GM12878 (cell line): Measurements from ENCODE around the gene OR1F1.

Source experiments
- EZH2 ChIP-seq: IDR thresholded peaks from 2 replicates; pipeline ENCODE4 v1.6.1; 2012; ENCODE audit warnings: low read depth, mild to moderate bottlenecking, control low read depth, inconsistent platforms, low read length, borderline replicate concordance; ENCODE audit not compliant: control insufficient read depth
- TF ChIP-seq, protein P1 (sequence below), 3 experiments: IDR thresholded peaks in 2 of 3; conservative IDR thresholded peaks in 1 of 3; 2 replicates each; pipeline ENCODE4 v1.5.1; 2011; ENCODE audit warnings: low read depth in 3 of 3, low read length in 3 of 3, mild to moderate bottlenecking in 3 of 3, control low read depth in 2 of 3, moderate library complexity in 2 of 3, inconsistent platforms in 1 of 3, mixed read lengths in 1 of 3; ENCODE audit not compliant: control insufficient read depth in 2 of 3, insufficient read depth in 1 of 3; ENCODE audit errors: extremely low read depth in 1 of 3

DNA sequence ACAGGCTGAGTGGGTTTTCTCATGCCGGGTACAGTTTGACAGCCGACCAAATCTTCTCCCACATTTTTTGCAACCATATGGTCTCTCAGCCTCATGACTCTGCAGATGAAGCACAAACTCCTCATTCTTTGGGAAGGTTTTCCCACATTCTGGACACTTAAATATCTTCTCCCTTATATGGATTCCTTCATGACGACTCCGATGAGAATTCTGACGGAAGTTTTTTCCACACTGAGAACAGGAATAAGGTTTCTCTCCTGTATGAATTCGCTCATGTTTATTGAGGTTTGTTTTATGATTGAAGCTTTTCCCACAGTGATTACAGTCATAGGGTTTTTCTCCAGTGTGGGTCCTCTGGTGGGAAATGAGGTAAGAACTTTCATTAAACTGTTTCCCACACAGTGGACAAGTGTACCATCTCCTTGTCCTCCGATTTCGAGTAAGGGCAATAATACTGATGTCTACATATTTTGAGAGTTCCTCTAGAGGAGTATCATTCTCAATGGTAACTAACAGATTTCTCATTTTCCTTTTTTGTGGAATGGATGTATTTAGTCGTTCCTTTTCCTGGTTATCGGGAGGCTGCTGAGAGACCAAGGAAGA, 36.0 kb downstream of the OR1F1 start:
- TF ChIP-seq, protein P1, sequence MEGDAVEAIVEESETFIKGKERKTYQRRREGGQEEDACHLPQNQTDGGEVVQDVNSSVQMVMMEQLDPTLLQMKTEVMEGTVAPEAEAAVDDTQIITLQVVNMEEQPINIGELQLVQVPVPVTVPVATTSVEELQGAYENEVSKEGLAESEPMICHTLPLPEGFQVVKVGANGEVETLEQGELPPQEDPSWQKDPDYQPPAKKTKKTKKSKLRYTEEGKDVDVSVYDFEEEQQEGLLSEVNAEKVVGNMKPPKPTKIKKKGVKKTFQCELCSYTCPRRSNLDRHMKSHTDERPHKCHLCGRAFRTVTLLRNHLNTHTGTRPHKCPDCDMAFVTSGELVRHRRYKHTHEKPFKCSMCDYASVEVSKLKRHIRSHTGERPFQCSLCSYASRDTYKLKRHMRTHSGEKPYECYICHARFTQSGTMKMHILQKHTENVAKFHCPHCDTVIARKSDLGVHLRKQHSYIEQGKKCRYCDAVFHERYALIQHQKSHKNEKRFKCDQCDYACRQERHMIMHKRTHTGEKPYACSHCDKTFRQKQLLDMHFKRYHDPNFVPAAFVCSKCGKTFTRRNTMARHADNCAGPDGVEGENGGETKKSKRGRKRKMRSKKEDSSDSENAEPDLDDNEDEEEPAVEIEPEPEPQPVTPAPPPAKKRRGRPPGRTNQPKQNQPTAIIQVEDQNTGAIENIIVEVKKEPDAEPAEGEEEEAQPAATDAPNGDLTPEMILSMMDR (IDR thresholded peaks at IDR 0.05 in 2 of 3, conservative IDR thresholded peaks at IDR 0.05 in 1 of 3; ENCODE audit: control insufficient read depth in 2 of 3, extremely low read depth in 1 of 3, insufficient read depth in 1 of 3, low read depth in 3 of 3, low read length in 3 of 3): no peak
- no peak for TF ChIP-seq EZH2
